NCI-H1092 (cell line): ENCODE results near the gene CTBP2.

Experiments used
- DNase-seq: peaks from one replicate; lab custom pipeline; 2025; lab: John Stamatoyannopoulos, UW

The CTBP2 gene

DNA sequence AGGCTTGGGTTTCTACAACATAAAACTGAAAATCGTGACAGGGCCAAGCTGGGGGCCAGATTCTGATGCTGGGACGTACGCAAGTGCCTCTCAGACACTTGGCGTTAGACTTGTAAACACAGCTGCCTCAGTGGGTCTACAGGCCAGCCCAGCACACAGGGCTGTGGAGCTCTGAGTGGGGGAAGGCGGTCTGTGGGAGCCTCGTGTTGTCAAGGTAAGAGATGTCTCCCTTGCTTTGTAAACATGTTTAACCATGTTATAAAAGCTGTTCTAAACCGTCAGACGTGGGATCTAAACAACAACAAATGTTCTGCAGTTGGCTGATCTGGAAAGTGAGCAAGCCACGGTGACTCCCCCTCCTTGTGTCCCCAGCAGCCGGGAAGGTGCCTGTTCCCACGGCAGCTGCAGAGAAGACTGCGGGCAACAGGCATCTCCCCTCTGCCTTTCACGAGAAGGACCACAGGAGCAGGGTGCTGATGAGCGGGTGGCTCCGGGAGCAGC is 150.7 kb downstream of the CTBP2 start:
- no peak for DNase-seq

DNA sequence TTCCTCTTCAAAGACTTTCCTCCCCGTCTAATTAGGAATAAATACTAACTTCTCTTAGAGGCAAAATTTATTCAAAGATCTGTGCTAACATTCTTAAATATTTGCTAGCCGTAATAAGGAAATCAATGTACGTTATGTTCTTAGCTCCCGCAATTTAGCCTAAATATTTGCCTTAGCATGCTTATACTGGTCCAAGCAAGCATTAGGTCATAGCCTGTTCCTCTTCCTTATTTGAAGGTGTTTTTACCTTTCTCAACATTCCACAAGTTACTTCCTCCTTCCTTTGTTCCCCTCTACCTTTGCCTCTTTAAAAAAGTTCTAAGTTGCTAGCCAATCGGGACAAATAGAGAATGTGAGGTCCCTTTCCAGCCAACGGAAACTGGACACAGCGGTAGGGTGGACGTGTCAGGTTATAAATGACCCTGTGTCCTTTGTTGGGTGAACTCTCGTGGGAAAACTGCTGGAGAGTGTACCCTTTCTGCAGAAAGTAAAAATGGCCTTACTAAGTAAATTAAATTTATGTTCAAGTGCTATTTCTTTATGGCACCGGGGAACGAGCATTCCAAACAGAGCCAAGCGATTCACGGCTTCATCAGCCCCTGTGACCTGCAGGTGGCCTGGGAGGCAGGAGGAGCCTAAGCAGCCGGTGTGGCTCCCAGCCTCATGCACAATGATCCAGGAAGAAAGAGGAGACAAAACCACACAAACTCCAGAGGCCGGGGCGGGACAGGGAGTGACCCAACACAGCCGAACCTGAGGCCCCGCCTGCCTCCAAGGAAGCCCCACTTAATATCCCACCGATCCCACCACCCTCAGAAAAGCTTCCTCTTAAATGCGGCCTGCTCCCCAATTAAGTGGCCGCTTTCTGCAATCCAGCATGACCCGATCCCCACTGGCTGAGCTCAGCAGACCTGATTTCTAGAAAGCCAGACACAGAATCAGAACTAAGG is 151.4 kb downstream of the CTBP2 start:
- DNase-seq: no peak

- no peak for DNase-seq
Measured at GRCh38 chr10:125007436-125007835, 152.9 kb downstream of the CTBP2 start.

- no peak for DNase-seq
Measured at GRCh38 chr10:125006921-125007426, 153.4 kb downstream of the CTBP2 start.

- DNase-seq: no peak
Measured at GRCh38 chr10:125006188-125006680, 154.1 kb downstream of the CTBP2 start.

GRCh38 chr10:125005312-125006187 is 154.8 kb downstream of the CTBP2 start:
- DNase-seq: no peak

DNA sequence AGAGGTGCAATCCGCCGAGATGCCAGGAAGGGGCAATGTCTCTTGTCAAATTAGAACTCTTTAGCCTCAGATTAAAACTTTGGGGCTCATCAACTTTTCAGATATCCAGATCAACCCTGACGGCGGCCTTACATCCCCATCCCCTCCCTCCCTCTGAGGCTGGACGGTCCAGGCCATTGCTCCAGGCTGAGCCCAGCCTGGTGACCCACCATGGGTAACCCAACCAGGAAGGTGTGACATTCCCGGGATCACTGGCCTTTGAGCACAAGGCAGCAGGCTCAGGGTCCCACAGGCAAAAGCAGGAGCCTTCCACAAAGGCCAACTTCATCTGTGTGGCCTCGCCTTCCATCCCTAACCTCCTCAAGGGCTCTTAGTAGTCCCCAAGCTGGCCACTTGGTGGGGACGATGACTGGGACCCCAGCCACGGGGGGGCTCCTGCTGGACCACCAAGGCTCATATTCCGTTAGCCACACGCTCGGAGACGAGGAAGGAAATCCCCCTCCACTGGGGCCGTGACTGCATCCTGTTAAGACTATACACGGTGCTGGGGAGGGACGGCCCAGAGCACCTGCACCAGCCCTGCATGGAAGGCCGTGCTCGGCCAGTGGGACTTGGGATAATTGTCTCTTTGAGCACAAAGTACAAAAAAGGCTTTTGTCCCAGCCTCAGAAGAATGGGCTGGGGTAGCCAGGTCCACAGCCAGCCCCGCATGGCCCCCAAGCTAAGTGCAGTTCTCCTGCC is 155.6 kb downstream of the CTBP2 start:
- no peak for DNase-seq

DNA sequence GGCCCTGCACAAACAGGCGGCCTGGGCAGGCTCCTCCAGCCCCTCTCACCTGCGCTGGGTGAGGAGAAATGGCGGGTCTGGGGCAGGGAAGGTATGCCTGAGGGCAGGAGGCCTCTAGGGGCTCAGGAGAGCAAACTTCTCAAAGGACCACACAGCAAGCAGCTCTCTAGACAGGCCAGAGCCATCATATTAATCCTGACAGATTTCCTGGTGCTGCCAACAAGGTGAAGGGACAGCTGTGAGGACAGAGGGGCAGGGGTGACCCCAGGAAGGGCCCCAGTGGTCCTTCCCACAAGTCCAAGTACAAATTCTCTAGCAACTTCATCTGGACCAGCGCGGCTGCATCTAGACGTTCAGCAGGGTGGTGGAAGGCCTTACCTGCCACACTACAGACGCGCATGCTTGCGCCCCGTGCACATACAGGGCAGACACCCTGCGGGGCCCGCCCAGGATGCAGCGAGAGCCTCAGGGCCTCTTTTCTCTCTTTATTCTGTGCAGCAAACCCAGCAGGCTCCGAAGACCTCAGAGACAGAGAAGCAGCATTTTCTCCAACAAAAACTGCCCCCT is 156.4 kb downstream of the CTBP2 start:
- no peak for DNase-seq

DNA sequence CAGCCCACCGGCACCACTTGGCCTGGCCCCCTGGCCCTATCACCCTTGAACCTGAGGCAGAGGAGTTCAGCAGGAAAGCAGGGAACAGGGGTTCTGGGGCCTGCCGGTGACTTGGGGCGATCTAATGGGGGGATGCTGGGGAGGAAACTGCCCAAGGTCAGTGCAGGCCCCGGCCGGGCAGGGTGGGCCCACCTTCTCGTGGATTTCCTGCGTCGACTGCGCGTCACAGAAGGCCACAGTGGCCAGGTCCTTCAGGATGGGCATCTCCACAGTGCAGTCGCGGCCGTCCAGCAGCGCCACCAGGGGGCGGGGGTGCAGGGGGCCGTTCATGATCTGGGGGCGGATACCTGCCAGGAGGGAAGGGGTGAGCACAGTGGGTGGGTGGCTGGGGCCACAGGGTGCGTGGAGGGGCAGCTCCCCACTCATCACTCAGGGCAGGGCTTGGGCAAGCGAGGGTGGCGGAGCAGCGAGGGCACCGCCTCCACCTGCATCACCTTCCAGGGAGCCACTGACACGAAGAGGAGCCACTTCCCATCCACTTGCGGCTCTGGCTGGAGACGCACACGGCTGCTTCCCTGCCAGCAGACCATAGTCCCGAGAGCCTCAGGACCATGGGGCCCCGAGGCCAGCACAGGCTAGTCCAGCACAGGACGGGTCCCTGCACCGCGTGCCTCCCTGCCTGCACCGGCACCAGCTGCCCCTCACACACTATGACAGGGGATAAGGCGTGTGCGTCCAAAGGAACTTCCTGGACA is 157.0 kb downstream of the CTBP2 start:
- no peak for DNase-seq

- DNase-seq: no peak
Measured at GRCh38 chr10:125002423-125003145, 157.8 kb downstream of the CTBP2 start.

- DNase-seq: no peak
Measured at GRCh38 chr10:125002047-125002422, 158.3 kb downstream of the CTBP2 start.

DNA sequence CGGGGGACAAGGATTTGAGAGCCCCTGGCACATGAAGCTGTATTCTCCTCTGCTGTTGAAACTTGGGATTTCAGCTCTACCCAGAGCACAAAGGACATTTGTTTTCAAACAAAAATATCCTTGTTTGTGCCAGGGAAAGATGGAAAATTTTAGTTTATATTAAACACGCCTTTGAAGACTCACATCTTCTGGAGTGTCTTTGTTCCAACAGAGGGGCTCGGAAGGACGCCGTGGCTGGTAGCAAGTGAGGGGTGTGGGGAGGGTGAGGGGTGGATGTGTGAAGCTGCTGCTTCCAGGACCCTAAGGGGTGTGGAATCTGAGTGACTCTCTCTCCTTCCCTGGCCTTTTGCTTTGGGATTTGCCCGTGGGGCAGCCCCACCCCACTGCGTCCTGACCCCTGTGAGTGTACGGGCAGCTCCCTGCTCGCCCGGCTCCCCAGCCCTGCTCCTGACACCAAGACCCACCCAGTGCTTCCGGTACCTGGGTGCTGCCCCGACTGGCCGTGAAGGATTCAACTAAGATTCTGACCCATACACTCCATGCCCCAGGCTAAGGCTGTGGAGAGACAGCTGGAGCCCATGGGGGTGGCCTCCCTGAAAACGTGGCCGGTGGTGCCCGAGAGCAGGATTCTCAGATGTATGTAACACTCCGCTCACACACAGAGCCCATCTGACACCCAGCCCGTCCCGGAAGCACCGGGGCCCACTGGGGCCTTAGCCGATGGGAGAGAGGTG is 158.9 kb downstream of the CTBP2 start:
- DNase-seq: no peak

DNA sequence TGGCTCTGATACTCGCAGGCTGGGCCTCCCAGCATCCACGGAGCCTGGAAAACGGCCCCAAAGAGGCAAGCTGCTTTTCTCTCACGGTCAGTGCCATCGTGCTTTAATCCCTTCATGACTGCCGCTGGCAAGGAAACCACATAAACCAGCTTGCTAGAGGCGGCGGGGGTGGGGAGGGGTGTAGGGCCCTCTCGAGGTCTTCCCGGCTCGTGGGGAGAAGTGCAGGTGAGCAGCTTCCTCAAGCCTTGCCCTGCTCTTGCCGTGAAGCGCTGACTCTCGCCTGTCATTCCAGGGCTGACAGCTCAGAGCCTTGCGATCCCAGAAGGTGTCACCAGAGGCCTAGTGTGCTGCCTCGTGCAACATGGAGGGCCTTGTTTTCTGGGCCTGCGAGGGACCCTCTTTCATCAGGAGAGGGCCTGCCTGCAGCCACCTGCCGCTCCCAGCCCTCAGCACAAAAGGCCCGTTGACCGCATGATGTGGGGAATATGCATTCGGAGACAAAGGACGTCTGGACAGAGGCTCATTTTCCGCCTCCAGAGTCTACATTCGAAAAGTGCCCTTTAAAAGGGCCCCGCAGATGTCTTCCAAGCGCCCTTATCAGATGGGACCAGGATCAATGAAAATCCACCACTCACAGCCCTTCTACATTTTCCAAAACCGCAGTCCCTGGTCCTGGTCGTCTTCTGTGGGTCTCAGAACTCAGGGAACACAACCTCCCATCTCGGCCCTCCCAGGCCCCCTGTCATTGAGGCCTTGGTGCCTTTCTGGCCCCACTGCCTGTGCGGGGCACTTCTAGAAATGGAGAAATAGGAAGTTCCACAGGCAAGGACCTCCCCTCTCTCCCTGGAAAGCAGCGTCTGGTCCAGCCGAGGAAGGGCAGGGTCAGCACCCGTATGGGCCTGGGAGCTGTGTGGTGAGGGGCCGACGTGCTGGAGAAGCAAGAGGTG is 159.7 kb downstream of the CTBP2 start:
- no peak for DNase-seq

- no peak for DNase-seq
Measured at GRCh38 chr10:124999433-125000365, 160.7 kb downstream of the CTBP2 start.

GRCh38 chr10:124998624-124999291 is 161.6 kb downstream of the CTBP2 start:
- DNase-seq: no peak
